ENCODE data around the gene DNA2. TPM values are rescaled to one million over a fixed set of nuclear protein-coding genes. Genes with fewer than 3 reads are reported as not detected.

DNA2 gene
- polyA plus RNA-seq, 1 of the 3 experiments (the other 2 are of a cell fraction) = 2.5 TPM

DNA sequence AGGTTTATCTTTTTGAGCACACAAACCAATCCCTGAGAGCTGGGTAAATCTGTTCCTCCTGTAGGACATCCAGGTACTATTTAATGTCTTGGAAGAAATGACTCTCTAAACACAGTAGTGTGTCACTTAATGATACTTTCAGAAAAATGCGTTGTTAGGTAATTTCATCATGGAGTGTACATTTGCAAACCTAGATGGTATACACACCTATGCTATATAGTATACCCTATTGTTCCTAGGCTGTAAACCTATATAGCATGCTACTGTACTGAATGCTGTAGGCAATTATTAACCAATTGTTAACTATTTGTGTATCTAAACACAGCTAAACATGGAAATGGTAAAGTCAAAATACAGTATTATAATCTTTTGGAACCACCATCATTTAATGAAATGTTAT, 74.8 kb downstream of the DNA2 start:
- peaks cover 66% of the 10 kb centered on the region for H3K79me2 ChIP-seq (ENCODE audit: insufficient read depth)
- no peaks in the 10 kb centered on the region for H3K9me3 ChIP-seq
- H3K4me1 ChIP-seq (ENCODE audit: control insufficient read depth in 1 of 2, insufficient read depth in 2 of 2, low read depth in 1 of 2, low read length in 1 of 2) = no peaks in the 10 kb centered on the region
- no peak overlapping the region for H3K9ac ChIP-seq
- ChIA-PET CTCF (no interaction called here), POLR2A (no interaction called here)
- H3K27me3 ChIP-seq (ENCODE audit: insufficient read depth) = no peaks in the 10 kb centered on the region
- peaks cover 26 to 62% of the 10 kb centered on the region in 2 experiments for H3K36me3 ChIP-seq (replicated peaks in 1 of 2; ENCODE audit: control insufficient read depth in 1 of 2, insufficient read depth in 2 of 2, low read length in 1 of 2)
- no peak overlapping the region for H3K4me3 ChIP-seq (ENCODE audit: low read depth in 2 of 2, low read length in 1 of 2)
- no peak overlapping the region for H3K4me2 ChIP-seq
- DNase-seq = no peak
- peaks cover 10% of the 10 kb centered on the region for H3F3A ChIP-seq (replicated peaks; ENCODE audit: insufficient read depth)
- 100% methylated on average over 1 of the region's 1 CpG for WGBS (ENCODE audit: low lambda C conversion rate)
- no peak overlapping the region for H3K27ac ChIP-seq (ENCODE audit: low read depth in 2 of 2, low read length in 1 of 2)
- H2AFZ ChIP-seq (ENCODE audit: low read depth) = no peak overlapping the region
- no peaks in the 10 kb centered on the region for H4K20me1 ChIP-seq (ENCODE audit: insufficient read depth)
- H3K9me2 ChIP-seq = no peaks in the 10 kb centered on the region
- TF ChIP-seq MEF2A (IDR thresholded peaks at IDR 0.05; ENCODE audit: borderline replicate concordance, low read depth) (no peak), JUND (IDR thresholded peaks at IDR 0.05) (no peak), NFIC (IDR thresholded peaks at IDR 0.05; ENCODE audit: borderline replicate concordance) (no peak), RAD21 (IDR thresholded peaks at IDR 0.05; ENCODE audit: low read length) (no peak), ELF1 (IDR thresholded peaks at IDR 0.05) (no peak), TAF1 (IDR thresholded peaks at IDR 0.05; ENCODE audit: borderline replicate concordance, low read depth, low read length) (no peak), EP300 (IDR thresholded peaks at IDR 0.05; ENCODE audit: borderline replicate concordance in 1 of 2, low read depth in 1 of 2, low read length in 1 of 2) (no peak), USF1 (IDR thresholded peaks at IDR 0.05; ENCODE audit: borderline replicate concordance, low read depth) (no peak), POLR2AphosphoS5 (IDR thresholded peaks at IDR 0.05; ENCODE audit: low read depth, low read length) (no peak)
- TF ChIP-seq, protein P1, sequence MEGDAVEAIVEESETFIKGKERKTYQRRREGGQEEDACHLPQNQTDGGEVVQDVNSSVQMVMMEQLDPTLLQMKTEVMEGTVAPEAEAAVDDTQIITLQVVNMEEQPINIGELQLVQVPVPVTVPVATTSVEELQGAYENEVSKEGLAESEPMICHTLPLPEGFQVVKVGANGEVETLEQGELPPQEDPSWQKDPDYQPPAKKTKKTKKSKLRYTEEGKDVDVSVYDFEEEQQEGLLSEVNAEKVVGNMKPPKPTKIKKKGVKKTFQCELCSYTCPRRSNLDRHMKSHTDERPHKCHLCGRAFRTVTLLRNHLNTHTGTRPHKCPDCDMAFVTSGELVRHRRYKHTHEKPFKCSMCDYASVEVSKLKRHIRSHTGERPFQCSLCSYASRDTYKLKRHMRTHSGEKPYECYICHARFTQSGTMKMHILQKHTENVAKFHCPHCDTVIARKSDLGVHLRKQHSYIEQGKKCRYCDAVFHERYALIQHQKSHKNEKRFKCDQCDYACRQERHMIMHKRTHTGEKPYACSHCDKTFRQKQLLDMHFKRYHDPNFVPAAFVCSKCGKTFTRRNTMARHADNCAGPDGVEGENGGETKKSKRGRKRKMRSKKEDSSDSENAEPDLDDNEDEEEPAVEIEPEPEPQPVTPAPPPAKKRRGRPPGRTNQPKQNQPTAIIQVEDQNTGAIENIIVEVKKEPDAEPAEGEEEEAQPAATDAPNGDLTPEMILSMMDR (IDR thresholded peaks at IDR 0.05) = no peak
- TF ChIP-seq, protein P2, sequence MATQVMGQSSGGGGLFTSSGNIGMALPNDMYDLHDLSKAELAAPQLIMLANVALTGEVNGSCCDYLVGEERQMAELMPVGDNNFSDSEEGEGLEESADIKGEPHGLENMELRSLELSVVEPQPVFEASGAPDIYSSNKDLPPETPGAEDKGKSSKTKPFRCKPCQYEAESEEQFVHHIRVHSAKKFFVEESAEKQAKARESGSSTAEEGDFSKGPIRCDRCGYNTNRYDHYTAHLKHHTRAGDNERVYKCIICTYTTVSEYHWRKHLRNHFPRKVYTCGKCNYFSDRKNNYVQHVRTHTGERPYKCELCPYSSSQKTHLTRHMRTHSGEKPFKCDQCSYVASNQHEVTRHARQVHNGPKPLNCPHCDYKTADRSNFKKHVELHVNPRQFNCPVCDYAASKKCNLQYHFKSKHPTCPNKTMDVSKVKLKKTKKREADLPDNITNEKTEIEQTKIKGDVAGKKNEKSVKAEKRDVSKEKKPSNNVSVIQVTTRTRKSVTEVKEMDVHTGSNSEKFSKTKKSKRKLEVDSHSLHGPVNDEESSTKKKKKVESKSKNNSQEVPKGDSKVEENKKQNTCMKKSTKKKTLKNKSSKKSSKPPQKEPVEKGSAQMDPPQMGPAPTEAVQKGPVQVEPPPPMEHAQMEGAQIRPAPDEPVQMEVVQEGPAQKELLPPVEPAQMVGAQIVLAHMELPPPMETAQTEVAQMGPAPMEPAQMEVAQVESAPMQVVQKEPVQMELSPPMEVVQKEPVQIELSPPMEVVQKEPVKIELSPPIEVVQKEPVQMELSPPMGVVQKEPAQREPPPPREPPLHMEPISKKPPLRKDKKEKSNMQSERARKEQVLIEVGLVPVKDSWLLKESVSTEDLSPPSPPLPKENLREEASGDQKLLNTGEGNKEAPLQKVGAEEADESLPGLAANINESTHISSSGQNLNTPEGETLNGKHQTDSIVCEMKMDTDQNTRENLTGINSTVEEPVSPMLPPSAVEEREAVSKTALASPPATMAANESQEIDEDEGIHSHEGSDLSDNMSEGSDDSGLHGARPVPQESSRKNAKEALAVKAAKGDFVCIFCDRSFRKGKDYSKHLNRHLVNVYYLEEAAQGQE (IDR thresholded peaks at IDR 0.05; ENCODE audit: low read depth, low read length) = no peak
- TF ChIP-seq, protein P3, sequence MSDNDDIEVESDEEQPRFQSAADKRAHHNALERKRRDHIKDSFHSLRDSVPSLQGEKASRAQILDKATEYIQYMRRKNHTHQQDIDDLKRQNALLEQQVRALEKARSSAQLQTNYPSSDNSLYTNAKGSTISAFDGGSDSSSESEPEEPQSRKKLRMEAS (IDR thresholded peaks at IDR 0.05; ENCODE audit: low read depth) = no peak
